HepG2 (cell line): Measurements from ENCODE around the gene PPP1R13B.

ENCODE experiments used
- MEIS2 ChIP-seq: sonication (generic); formaldehyde crosslinking; IDR thresholded peaks from 2 replicates; pipeline ENCODE4 v1.9.0; 2021; ENCODE audit warnings: mild to moderate bottlenecking, missing genetic modification reagents
- POLR2AphosphoS5 ChIP-seq: IDR thresholded peaks from 2 replicates; pipeline ENCODE4 v1.6.1; 2012; ENCODE audit warnings: low read depth, low read length
- RFX1 ChIP-seq: fragments of 450-650 bp; IDR thresholded peaks from 2 replicates; pipeline ENCODE4 v1.6.1; 2017
- ZNF431 ChIP-seq: sonication (generic); formaldehyde crosslinking; IDR thresholded peaks from 2 replicates; pipeline ENCODE4 v1.9.0; 2022; ENCODE audit warnings: missing genetic modification reagents, low read depth, mild to moderate bottlenecking, borderline replicate concordance
- TF ChIP-seq, protein P1 (sequence below): sonication (generic); formaldehyde crosslinking; IDR thresholded peaks from 2 replicates; pipeline ENCODE4 v1.9.0; 2022; ENCODE audit warnings: low read depth, missing genetic modification reagents

DNA sequence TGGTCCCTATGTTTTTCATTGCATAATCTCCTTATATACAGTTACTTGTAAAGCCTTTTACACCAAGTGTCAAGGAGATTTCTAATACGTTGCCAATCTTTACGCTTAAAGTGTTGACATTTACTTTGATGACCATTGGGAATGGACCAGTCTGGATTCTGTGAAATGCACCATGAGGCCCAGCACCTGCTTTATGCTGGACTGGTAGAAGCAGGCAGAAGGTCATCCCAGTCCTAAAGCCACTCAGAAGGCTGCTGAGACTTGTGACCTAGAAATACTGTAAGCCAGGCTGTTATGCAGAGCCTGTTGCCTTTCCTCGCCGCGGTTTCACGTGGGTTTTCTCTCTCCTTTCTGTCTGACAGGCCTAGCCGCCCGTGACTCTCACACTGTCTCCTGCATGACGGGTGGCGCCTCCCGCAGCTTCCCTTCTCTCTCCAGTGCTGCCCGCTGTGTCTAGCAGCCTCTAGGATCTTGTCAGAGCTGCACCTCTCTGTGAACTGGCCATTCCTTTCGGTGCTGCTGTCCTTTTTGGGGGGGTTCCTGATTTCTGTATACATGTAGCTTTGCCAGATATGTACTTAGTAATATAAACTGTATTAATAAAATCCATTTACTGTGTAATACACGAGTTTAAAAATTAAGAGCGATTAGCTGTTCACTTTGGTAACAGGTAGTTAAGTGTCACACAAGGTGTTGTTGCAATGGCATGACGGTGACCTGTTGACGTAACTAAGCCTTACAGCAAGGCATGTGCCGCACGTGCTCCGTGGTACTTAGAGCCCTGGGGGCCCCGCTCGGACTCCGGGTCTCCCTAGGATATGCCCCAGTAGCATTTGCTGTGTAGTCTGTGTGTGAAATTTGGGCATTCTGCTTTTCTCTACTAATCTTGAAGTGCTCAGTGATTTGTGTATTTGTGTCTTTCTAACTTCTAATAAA, 161.8 kb downstream of the PPP1R13B start:
- TF ChIP-seq ZNF431 (CRISPR knock-in tag): no peak
- no peak for TF ChIP-seq RFX1
- no peak for TF ChIP-seq MEIS2 (CRISPR knock-in tag)
- no peak for TF ChIP-seq POLR2AphosphoS5
- TF ChIP-seq, protein P1, sequence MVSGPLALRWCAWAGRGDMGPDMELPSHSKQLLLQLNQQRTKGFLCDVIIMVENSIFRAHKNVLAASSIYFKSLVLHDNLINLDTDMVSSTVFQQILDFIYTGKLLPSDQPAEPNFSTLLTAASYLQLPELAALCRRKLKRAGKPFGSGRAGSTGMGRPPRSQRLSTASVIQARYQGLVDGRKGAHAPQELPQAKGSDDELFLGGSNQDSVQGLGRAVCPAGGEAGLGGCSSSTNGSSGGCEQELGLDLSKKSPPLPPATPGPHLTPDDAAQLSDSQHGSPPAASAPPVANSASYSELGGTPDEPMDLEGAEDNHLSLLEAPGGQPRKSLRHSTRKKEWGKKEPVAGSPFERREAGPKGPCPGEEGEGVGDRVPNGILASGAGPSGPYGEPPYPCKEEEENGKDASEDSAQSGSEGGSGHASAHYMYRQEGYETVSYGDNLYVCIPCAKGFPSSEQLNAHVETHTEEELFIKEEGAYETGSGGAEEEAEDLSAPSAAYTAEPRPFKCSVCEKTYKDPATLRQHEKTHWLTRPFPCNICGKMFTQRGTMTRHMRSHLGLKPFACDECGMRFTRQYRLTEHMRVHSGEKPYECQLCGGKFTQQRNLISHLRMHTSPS (CRISPR knock-in tag): no peak
